HCT116 (cell line): ENCODE measurements around the gene TAF1B. TPM values are rescaled to one million over a fixed set of nuclear protein-coding genes. Genes with fewer than 3 reads are reported as not detected.

ENCODE experiments used
- ATAC-seq: fragments of 200-7000 bp; cut with Tn5 transposase; 2 replicates; pipeline ENCODE4 v1.9.1; 2020; ENCODE audit warnings: mild to moderate bottlenecking, moderate library complexity
- BruUV-seq: library from RNA; stranded (reverse); fragments of 400-500 nt; replicated peaks from 2 replicates; lab custom pipeline; 2021; lab: Mats Ljungman, UMichigan
- CTCF ChIA-PET: fragments of 300-600 bp; sonication (Branson Sonifier 250); formaldehyde crosslinking; loops from one replicate; lab custom pipeline; 2021; ENCODE audit warnings: antibody characterized with exemption; lab: Charles Lee
- POLR2A ChIA-PET: fragments of 300-600, 350-600 bp; sonication (Branson Sonifier 250); formaldehyde crosslinking; loops from one replicate; lab custom pipeline; 2021; ENCODE audit warnings: antibody characterized with exemption; lab: Charles Lee
- RAD21 ChIA-PET, 2 experiments: fragments of 300-600 bp; sonication (Branson Sonifier 250); formaldehyde crosslinking; loops; one replicate each; lab custom pipeline; 2023; ENCODE audit warnings: low total read pairs in 2 of 2; ENCODE audit not compliant: uncharacterized antibody in 2 of 2, unreplicated experiment in 2 of 2, low non-redundant PET in 1 of 2; lab: Charles Lee
- DNase-seq: peaks from one replicate; pipeline ENCODE4 v3.0.0-alpha.2; 2010; ENCODE audit warnings: low read depth, low spot score
- H2AFZ ChIP-seq: fragments of 200-600 bp; shearing (Covaris generic), sonication (generic); 2 replicates; pipeline ENCODE4 v1.6.1; 2017; ENCODE audit warnings: low read depth, mixed run types, mixed read lengths, antibody characterized with exemption, low read length; ENCODE audit not compliant: poor library complexity, severe bottlenecking
- H3K27ac ChIP-seq: 2 replicates; pipeline ENCODE4 v1.5.1; 2012; ENCODE audit warnings: low read depth, low read length
- H3K27me3 ChIP-seq: fragments of 200-600 bp; sonication (generic); 2 replicates; pipeline ENCODE4 v1.6.1; 2016; ENCODE audit warnings: mixed run types, low read length, mixed read lengths; ENCODE audit not compliant: insufficient read depth
- H3K36me3 ChIP-seq, 2 experiments: fragments of 200-500 bp in 1 of 2; fragments of 200-600 bp in 1 of 2; sonication (Bioruptor generic) in 1 of 2; sonication (generic) in 1 of 2; 2 replicates each; pipeline versions ENCODE4 v1.5.1 to v1.6.1; 2014 to 2016; ENCODE audit warnings: low read length in 2 of 2, inconsistent platforms in 1 of 2, mixed read lengths in 1 of 2, mixed run types in 1 of 2; ENCODE audit not compliant: insufficient read depth in 2 of 2, control insufficient read depth in 1 of 2
- H3K4me1 ChIP-seq, 2 experiments: fragments of 200-600 bp in 1 of 2; sonication (generic) in 1 of 2; 2 replicates each; pipeline versions ENCODE4 v1.5.1 to v1.6.1; 2012 to 2017; ENCODE audit warnings: low read length in 2 of 2, inconsistent platforms in 1 of 2, mild to moderate bottlenecking in 1 of 2, mixed read lengths in 1 of 2, mixed run types in 1 of 2, moderate library complexity in 1 of 2; ENCODE audit not compliant: insufficient read depth in 2 of 2, control insufficient read depth in 1 of 2
- H3K4me2 ChIP-seq: fragments of 200-600 bp; sonication (generic); 2 replicates; pipeline ENCODE4 v1.6.1; 2017; ENCODE audit warnings: mixed run types, low read length, mixed read lengths
- H3K4me3 ChIP-seq, 2 experiments: fragments of 200-600 bp in 1 of 2; sonication (generic) in 1 of 2; replicated peaks in 1 of 2; 2 replicates each; pipeline ENCODE4 v1.5.1; 2011 to 2016; ENCODE audit warnings: low read length in 2 of 2, control low read depth in 1 of 2, low read depth in 1 of 2, mild to moderate bottlenecking in 1 of 2, mixed read lengths in 1 of 2, mixed run types in 1 of 2
- H3K79me2 ChIP-seq: fragments of 200-600 bp; sonication (generic); 2 replicates; pipeline ENCODE4 v1.6.1; 2017; ENCODE audit warnings: mild to moderate bottlenecking, mixed run types, low read length, moderate library complexity, mixed read lengths; ENCODE audit not compliant: insufficient read depth
- H3K9ac ChIP-seq: fragments of 200-600 bp; sonication (generic); 2 replicates; pipeline ENCODE4 v1.6.1; 2016; ENCODE audit warnings: low read length, mixed read lengths
- H3K9me2 ChIP-seq: fragments of 200-600 bp; sonication (generic), shearing (Covaris generic); 2 replicates; pipeline ENCODE4 v1.6.1; 2017; ENCODE audit warnings: mixed run types, mild to moderate bottlenecking, moderate library complexity; ENCODE audit not compliant: insufficient read depth
- H3K9me3 ChIP-seq, 2 experiments: fragments of 200-500 bp in 1 of 2; fragments of 200-600 bp in 1 of 2; sonication (Bioruptor generic) in 1 of 2; sonication (generic) in 1 of 2; 2 replicates each; pipeline ENCODE4 v1.6.1; 2014 to 2017; ENCODE audit warnings: low read length in 2 of 2, mixed read lengths in 2 of 2, inconsistent platforms in 1 of 2, low read depth in 1 of 2, mild to moderate bottlenecking in 1 of 2, mixed run types in 1 of 2, moderate library complexity in 1 of 2; ENCODE audit not compliant: control insufficient read depth in 1 of 2, insufficient read depth in 1 of 2
- H4K20me1 ChIP-seq: fragments of 200-600 bp; sonication (generic), shearing (Covaris generic); 2 replicates; pipeline ENCODE4 v1.6.1; 2017; ENCODE audit warnings: mixed run types, mild to moderate bottlenecking, moderate library complexity; ENCODE audit not compliant: insufficient read depth
- CBX3 ChIP-seq: IDR thresholded peaks from 2 replicates; pipeline ENCODE4 v1.6.1; 2012; ENCODE audit warnings: low read depth
- JUND ChIP-seq: IDR thresholded peaks from 2 replicates; pipeline ENCODE4 v1.6.1; 2012
- RAD21 ChIP-seq: IDR thresholded peaks from 2 replicates; pipeline ENCODE4 v1.6.1; 2012; ENCODE audit warnings: low read depth, mild to moderate bottlenecking
- TCF7L2 ChIP-seq: IDR thresholded peaks from 2 replicates; pipeline ENCODE4 v1.7.0; 2011; ENCODE audit warnings: borderline replicate concordance, inconsistent platforms; ENCODE audit not compliant: insufficient read depth, insufficient read length; ENCODE audit errors: extremely low read depth
- YY1 ChIP-seq: IDR thresholded peaks from 2 replicates; pipeline ENCODE4 v1.6.1; 2011; ENCODE audit warnings: low read length, low read depth, moderate library complexity, mild to moderate bottlenecking; ENCODE audit not compliant: insufficient replicate concordance; ENCODE audit errors: extremely low read depth
- ZNF274 ChIP-seq: fragments of 200-500 bp; sonication (Bioruptor generic); IDR thresholded peaks from 2 replicates; pipeline ENCODE4 v1.6.1; 2014; ENCODE audit warnings: mild to moderate bottlenecking, low read depth, low read length, inconsistent platforms
- intact Hi-C: fragments of 100-400 bp; cut with micrococcal nuclease; formaldehyde crosslinking; loops from 2 replicates; pipeline ENCODE4 v1.10.0; 2022
- total RNA-seq: library from RNA; stranded (reverse); gene quantifications from one replicate; pipeline ENCODE4 v1.2.1, GENCODE V29; 2021; ENCODE audit not compliant: unreplicated experiment
- TF ChIP-seq, protein P1 (sequence below): IDR thresholded peaks from 2 replicates; pipeline ENCODE4 v1.6.1; 2012
- TF ChIP-seq, protein P2 (sequence below), 3 experiments: fragments of 200-600 bp in 1 of 3; sonication (generic) in 1 of 3; IDR thresholded peaks in 2 of 3; conservative IDR thresholded peaks in 1 of 3; 2 replicates each; pipeline ENCODE4 v1.5.1; 2012 to 2017; ENCODE audit warnings: low read depth in 2 of 3, low read length in 2 of 3, antibody characterized with exemption in 1 of 3, borderline replicate concordance in 1 of 3, control low read depth in 1 of 3, mild to moderate bottlenecking in 1 of 3, mixed read lengths in 1 of 3, mixed run types in 1 of 3, moderate library complexity in 1 of 3; ENCODE audit not compliant: insufficient read depth in 1 of 3
- TF ChIP-seq, protein P3 (sequence below): IDR thresholded peaks from 2 replicates; pipeline ENCODE4 v1.6.1; 2011; ENCODE audit warnings: mild to moderate bottlenecking, low read length, moderate library complexity; ENCODE audit not compliant: insufficient replicate concordance; ENCODE audit errors: extremely low read depth
- TF ChIP-seq, protein P4 (sequence below): IDR thresholded peaks from 2 replicates; pipeline ENCODE4 v1.6.1; 2012; ENCODE audit warnings: low read depth

TAF1B gene
- total RNA-seq, 1 experiment from 2014 or later: 27.9 TPM

DNA sequence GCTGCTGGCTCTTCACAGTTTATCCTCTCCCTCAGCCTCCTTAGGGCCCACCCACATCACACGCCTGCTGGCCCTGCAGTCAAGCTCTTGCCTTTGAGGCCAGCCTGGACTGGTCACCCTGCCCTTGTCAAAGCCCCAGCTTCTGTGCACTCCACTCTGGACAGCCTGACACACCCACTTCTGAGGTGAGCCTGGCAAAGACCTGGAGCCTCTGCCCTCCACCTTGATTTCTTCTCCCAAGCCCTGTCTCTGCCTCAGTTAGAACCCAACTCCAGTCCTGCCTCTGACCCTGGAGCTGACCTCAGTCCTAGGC lies 37.0 kb upstream of the TAF1B start:
- H3K4me3 ChIP-seq: no peak overlapping the region
- H3K79me2 ChIP-seq: no peaks in the 10 kb centered on the region
- ChIA-PET CTCF (no interaction called here), POLR2A (no interaction called here), RAD21 (no interaction called here)
- H3K9ac ChIP-seq: no peak overlapping the region
- intact Hi-C loops: no loop called here
- H3K27me3 ChIP-seq: no peaks in the 10 kb centered on the region
- no peaks in the 10 kb centered on the region for H4K20me1 ChIP-seq
- no peak overlapping the region for H3K27ac ChIP-seq
- H3K4me1 ChIP-seq: peaks cover 24 to 34% of the 10 kb centered on the region in 2 experiments
- no peaks in the 10 kb centered on the region for H3K9me2 ChIP-seq
- H2AFZ ChIP-seq: no peak overlapping the region
- H3K36me3 ChIP-seq: no peaks in the 10 kb centered on the region
- ATAC-seq: no peak
- H3K9me3 ChIP-seq: no peaks in the 10 kb centered on the region
- no TSS peak for BruUV-seq
- no peak for TF ChIP-seq ZNF274
- TF ChIP-seq, protein P1, sequence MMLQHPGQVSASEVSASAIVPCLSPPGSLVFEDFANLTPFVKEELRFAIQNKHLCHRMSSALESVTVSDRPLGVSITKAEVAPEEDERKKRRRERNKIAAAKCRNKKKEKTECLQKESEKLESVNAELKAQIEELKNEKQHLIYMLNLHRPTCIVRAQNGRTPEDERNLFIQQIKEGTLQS: no peak
- TF ChIP-seq YY1: no peak
- no peak for TF ChIP-seq JUND
- TF ChIP-seq TCF7L2: no peak
- TF ChIP-seq CBX3: no peak
- TF ChIP-seq, protein P2, sequence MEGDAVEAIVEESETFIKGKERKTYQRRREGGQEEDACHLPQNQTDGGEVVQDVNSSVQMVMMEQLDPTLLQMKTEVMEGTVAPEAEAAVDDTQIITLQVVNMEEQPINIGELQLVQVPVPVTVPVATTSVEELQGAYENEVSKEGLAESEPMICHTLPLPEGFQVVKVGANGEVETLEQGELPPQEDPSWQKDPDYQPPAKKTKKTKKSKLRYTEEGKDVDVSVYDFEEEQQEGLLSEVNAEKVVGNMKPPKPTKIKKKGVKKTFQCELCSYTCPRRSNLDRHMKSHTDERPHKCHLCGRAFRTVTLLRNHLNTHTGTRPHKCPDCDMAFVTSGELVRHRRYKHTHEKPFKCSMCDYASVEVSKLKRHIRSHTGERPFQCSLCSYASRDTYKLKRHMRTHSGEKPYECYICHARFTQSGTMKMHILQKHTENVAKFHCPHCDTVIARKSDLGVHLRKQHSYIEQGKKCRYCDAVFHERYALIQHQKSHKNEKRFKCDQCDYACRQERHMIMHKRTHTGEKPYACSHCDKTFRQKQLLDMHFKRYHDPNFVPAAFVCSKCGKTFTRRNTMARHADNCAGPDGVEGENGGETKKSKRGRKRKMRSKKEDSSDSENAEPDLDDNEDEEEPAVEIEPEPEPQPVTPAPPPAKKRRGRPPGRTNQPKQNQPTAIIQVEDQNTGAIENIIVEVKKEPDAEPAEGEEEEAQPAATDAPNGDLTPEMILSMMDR (IDR thresholded peaks at IDR 0.05 in 2 of 3, conservative IDR thresholded peaks at IDR 0.05 in 1 of 3; ENCODE audit: borderline replicate concordance in 1 of 3, insufficient read depth in 1 of 3, low read depth in 2 of 3, low read length in 2 of 3): no peak
- TF ChIP-seq, protein P3, sequence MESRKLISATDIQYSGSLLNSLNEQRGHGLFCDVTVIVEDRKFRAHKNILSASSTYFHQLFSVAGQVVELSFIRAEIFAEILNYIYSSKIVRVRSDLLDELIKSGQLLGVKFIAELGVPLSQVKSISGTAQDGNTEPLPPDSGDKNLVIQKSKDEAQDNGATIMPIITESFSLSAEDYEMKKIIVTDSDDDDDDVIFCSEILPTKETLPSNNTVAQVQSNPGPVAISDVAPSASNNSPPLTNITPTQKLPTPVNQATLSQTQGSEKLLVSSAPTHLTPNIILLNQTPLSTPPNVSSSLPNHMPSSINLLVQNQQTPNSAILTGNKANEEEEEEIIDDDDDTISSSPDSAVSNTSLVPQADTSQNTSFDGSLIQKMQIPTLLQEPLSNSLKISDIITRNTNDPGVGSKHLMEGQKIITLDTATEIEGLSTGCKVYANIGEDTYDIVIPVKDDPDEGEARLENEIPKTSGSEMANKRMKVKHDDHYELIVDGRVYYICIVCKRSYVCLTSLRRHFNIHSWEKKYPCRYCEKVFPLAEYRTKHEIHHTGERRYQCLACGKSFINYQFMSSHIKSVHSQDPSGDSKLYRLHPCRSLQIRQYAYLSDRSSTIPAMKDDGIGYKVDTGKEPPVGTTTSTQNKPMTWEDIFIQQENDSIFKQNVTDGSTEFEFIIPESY: no peak
- TF ChIP-seq RAD21: no peak
- TF ChIP-seq, protein P4, sequence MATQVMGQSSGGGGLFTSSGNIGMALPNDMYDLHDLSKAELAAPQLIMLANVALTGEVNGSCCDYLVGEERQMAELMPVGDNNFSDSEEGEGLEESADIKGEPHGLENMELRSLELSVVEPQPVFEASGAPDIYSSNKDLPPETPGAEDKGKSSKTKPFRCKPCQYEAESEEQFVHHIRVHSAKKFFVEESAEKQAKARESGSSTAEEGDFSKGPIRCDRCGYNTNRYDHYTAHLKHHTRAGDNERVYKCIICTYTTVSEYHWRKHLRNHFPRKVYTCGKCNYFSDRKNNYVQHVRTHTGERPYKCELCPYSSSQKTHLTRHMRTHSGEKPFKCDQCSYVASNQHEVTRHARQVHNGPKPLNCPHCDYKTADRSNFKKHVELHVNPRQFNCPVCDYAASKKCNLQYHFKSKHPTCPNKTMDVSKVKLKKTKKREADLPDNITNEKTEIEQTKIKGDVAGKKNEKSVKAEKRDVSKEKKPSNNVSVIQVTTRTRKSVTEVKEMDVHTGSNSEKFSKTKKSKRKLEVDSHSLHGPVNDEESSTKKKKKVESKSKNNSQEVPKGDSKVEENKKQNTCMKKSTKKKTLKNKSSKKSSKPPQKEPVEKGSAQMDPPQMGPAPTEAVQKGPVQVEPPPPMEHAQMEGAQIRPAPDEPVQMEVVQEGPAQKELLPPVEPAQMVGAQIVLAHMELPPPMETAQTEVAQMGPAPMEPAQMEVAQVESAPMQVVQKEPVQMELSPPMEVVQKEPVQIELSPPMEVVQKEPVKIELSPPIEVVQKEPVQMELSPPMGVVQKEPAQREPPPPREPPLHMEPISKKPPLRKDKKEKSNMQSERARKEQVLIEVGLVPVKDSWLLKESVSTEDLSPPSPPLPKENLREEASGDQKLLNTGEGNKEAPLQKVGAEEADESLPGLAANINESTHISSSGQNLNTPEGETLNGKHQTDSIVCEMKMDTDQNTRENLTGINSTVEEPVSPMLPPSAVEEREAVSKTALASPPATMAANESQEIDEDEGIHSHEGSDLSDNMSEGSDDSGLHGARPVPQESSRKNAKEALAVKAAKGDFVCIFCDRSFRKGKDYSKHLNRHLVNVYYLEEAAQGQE: no peak
- no peak for DNase-seq
- H3K4me2 ChIP-seq: no peak overlapping the region
